NOMO-1 (cell line): ENCODE data around the gene ARFGEF3.

ENCODE experiments used
- DNase-seq, 2 experiments: peaks; one replicate each; lab custom pipeline; 2025; ENCODE audit not compliant: unreplicated experiment in 2 of 2; lab: John Stamatoyannopoulos, UW

Gene ARFGEF3

DNA sequence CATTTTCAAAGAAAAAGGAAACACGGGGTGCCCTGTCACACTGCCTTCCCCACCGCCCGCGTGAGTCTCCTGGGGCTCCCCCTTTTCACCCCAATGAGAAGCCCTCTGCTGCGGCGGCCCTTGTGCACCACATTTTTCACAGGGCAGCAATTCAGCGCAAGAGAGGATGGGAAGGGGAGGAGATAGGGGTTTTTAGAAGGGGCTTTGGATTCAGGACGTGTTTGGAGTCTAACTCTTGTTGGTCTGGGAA is 726 bp upstream of the ARFGEF3 start:
- no peak for DNase-seq

GRCh38 chr6:138162111-138162954 is 594 bp downstream of the ARFGEF3 start:
- DNase-seq: no peak

DNA sequence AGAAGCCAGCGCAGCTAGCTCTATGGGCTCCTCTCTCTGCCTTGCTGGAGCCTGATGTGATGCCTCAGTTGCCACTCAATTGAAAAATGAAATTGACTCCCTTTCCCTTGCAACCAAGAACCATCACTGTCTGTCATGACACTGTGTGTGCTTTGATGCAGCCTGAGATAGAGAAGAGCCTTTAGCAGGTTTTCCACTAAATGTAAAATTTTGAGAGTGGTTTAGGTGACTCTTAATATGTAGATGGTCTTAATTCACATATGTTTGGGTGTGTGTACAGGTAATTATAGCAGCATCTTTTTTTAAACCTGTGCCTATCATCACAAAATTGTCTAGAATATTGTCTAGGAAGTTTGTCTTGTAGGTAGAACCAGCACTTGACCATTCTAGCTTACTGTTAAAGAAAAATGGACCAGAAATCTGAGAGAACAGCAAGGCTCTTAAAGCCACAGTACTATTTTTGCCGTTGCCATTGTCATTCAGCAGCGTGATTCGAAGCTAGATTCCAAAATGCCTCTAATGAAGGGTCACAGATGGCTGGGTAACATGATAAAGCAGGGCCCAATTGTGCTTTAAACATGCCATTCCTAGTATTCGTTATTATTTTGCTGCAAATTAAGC is 1.3 kb downstream of the ARFGEF3 start:
- no peak for DNase-seq

DNA sequence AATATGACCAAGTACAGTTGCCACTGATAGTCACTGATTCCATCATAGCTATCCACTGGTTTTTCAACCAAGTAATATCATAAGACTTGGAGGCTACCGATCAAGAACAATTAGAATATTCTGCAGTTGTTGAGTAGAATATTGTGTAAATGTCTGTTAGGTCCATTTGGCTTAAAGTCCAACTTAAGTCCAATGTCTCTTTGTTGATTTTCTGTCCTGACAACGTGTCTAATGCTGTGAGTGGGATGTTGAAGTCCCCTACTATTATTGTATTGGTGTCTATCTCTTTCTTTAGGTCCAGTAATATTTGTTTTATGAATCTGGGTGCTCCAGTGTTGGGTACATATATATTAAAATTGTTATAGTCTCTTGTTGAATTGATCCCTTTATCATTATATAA is 13.9 kb downstream of the ARFGEF3 start:
- DNase-seq: no peak

- no peak for DNase-seq
These were observed 15.0 kb downstream of the ARFGEF3 start for GRCh38 chr6:138176652-138177232.

GRCh38 chr6:138182939-138183789 is 21.4 kb downstream of the ARFGEF3 start:
- no peak for DNase-seq

DNA sequence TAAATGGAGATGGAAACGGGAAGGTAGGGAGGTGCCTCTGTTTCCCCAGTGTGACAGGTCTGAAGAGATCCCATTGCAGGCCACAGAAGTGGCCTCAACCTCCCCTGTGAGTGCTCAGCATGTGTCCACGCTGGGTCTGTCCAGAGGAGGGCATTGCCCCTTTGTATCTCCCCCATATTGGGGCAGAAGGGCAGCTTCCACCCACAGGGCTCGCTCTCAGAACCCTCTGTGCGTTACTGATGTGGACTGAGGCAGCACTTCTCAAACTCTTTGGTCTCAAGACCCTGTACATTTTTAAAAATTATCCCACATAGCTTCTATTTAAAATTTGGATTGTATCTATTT is 22.0 kb downstream of the ARFGEF3 start:
- DNase-seq: no peak

DNA sequence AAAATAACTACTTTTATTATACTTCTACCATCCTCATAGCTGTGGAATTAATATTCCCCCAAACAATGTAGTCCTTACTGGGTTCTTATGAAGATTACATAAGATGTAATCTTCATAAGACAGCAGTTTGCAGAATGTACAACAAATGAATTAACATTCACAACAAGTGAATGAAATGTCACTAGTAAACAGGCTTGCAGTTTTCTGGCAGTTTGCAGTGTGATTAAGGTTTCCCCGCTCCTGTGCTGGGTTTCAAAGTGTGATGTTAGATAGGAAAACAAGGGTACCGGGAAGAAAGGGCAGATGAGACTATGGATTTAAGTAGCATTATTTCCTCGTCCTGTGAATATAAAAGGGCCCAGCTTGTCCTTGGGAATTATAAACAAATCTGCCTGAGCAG is 22.5 kb downstream of the ARFGEF3 start:
- DNase-seq: no peak

- DNase-seq: no peak
These were observed 25.4 kb downstream of the ARFGEF3 start for GRCh38 chr6:138187156-138187555.

DNA sequence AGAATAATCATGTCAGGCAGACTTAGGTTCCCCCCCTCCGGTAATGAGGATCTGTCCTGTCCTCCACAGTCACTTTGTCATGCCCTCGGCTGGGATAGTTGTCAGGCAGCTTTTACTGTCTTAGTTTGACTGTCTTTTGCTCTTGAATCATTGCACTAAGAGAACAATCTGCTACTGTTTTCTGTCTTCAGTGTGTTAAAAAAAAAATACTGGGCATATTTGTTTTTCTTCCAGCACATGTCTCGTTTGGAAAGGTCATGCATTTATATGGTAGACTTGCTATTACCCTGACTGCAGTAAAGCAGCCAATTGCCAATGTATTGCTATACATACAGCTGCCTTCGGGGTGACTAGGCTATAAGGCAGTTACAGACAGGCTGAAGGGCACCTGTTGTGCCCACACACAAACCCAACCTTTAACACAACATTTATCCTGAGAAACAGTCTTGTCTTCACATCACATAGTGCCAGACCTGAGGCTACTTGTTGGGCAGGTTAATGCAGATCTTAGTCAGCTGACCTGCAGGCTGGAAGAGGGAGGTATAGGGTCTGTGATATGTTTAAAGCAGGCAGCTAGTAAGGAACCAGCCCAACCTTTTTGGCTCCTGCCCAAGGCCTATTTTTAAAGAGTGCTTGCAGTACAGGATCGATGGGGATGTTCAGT is 26.7 kb downstream of the ARFGEF3 start:
- DNase-seq: no peak

DNA sequence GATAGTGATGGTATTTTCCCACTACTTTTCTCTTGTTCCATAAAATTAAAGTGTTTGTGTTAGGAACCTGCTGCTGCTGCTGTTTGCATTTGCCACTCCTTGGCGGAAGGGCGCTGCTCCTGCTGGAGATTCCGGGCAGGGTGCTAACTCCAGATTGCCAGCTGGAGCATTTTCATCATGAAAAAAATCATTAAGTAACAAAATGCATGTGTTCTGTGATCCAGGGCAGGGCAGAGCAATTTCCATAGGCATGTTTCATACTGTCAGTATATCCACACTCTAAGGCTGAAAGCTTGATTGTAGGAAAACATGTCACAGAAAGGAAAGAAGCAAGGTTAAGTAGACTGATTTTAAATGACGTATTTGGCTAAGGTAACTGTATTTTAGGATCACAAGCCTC is 32.5 kb downstream of the ARFGEF3 start:
- DNase-seq: no peak

DNA sequence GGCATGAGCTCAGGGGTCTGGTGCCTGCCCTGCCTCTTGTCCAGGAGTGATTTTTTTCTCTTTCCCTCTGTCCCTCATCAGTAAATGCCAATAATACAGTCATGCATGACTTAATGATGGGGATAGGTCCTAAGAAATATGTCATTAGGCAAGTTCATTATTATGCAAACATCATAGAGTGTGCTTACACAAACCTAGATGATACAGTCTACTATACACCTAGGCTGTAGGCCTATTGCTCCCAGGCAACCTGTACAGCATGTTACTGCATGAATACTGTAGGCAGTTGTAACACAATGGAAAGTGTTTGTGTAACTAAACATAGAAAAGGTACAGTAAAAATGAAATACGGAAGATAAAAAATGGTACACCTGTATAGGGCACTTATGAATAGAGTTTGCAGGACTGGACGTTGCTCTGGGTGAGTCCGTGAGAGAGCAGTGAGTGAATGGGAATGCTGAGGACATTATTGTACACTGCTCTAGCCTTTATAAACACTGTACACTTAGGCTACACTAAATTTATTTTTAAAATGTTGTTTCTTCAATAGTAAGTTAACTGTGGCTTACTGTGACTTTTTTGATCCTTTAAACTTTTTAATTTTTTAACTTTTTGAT is 34.5 kb downstream of the ARFGEF3 start:
- no peak for DNase-seq

GRCh38 chr6:138197570-138197969 is 35.8 kb downstream of the ARFGEF3 start:
- no peak for DNase-seq

- DNase-seq: no peak
These were observed 36.8 kb downstream of the ARFGEF3 start for GRCh38 chr6:138198430-138199091.

- no peak for DNase-seq
These were observed 40.1 kb downstream of the ARFGEF3 start for GRCh38 chr6:138201836-138202235.

DNA sequence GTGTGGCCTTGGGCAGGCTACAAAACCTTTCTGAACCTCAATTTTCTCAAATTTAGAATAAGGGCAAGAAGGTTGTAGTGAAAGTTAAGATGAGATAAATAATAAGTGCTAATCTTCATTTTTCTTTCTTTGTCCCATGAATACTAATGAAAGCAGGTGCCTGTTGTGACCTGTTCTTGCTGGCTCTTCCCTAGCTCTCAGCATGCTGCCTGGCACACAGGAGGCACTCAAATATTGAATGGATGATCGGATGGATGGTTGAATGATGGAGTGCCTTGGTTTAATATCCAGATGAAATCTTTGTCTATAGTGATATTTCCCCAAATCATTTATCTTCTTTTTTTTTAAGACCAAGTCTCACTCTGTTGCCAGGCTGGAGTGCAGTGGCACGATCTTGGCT is 41.6 kb downstream of the ARFGEF3 start:
- no peak for DNase-seq

- DNase-seq: no peak
These were observed 42.6 kb downstream of the ARFGEF3 start for GRCh38 chr6:138204303-138204702.

DNA sequence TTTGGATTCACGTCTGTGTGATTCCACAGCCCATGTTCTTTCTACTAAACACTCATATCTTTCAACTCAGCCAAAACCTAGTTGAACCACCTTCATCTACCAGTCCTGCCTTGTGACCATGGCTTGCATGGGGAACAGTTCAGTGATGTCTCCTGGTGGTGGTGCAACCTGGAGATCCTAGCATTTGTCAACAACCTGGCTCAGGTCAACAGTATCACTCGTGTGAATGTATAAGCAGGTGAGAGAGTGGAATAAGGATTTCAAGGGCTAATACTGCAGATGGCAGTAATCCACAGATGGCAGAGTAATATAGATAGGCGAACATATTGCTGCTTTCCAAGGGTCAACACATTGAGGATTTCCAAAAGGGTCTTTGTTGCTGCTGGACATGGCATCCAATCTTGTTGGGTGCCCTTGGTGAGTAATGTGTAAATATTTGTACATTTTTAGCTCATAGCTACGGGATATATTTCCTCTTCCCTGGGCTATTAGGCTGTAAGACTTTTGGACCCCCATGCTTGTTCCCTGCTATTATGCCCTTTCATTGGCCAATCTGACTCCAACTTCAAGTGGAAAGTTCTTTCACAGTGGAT is 43.1 kb downstream of the ARFGEF3 start:
- no peak for DNase-seq

GRCh38 chr6:138205437-138206094 is 43.8 kb downstream of the ARFGEF3 start:
- no peak for DNase-seq
